ENCODE results near the gene ZMYND11. TPM values are rescaled to one million over a fixed set of nuclear protein-coding genes. Genes with fewer than 3 reads are reported as not detected.

The ZMYND11 gene
- total RNA-seq, 1 experiment from 2014 or later: 37.5 TPM

DNA sequence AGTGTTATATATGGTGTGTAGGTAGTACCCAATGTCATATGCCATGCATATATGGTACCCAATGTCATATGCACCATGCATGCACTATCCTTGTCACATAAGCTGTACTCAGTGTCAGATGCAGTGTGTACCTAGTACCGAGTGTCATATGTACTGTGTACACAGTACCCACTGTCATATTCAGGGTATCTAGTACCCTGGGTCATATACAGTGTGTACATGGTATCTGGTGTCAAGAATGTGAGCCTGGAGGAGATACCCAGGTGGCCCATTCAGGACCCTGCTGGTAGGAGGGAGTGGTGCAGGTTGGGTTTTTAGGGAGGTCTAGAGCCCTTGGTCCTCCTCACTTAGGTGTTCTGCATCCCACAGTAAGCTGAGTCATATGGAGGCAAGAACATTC, 1.8 kb downstream of the ZMYND11 start:
- intact Hi-C loops (cut with micrococcal nuclease; ENCODE audit: unreplicated experiment): no loop called here
- CTCF ChIA-PET: no interaction called here

DNA sequence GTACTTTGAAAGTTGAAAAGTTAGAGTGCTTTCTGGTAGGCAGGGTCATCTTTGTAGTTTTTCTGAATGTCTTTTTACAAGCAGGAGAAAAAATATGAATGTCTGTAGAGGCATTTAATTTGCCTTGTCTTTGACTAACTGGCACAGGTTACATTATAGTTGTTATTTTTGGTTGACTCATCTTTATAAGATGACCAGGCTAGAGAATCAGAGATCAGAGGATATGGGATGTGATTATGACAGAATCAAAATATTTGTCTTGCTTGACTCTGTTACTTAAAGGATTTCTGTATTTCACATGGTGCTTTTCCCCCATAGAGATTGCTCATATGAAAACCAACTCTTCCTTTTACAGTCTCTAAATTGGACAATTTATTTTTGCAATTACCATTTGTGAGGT, 2.4 kb downstream of the ZMYND11 start:
- in situ Hi-C loops (cut with HindIII; ENCODE audit: low pct_unique_long_range_greater_than_20kb, low sequenced_read_pairs) (no loop called here), intact Hi-C loops (cut with micrococcal nuclease; ENCODE audit: unreplicated experiment) (no loop called here)
- Histone ChIP-seq H3K9me3 (ENCODE audit: control insufficient read depth, insufficient read depth, low read depth, low read length) (no peaks in the 10 kb centered on the region), H3K27me3 (ENCODE audit: control insufficient read depth, insufficient read depth, low read length) (no peaks in the 10 kb centered on the region), H3K4me1 (ENCODE audit: control insufficient read depth, insufficient read depth, low read length) (peaks cover 24% of the 10 kb centered on the region), H3K36me3 (ENCODE audit: control insufficient read depth, insufficient read depth, low read length) (no peaks in the 10 kb centered on the region), H3K4me3 (ENCODE audit: low read depth in 2 of 2, low read length in 2 of 2) (no peak overlapping the region), H3K27ac (ENCODE audit: low read length) (no peak overlapping the region)
- ChIA-PET CTCF (no interaction called here), POLR2A (no interaction called here)
- TSS peak; percentile 45 for BruUV-seq (replicated peaks)
- ATAC-seq (no peak), DNase-seq (ENCODE audit: low read depth, low spot score) (no peak)
- no peak for TF ChIP-seq REST (IDR thresholded peaks at IDR 0.05; ENCODE audit: insufficient read depth in 1 of 2, low read depth in 2 of 2, low read length in 1 of 2)
- TF ChIP-seq SIN3A (IDR thresholded peaks at IDR 0.05; ENCODE audit: borderline replicate concordance, insufficient read depth, low read depth, low read length): no peak
- no peak for TF ChIP-seq POLR2AphosphoS5 (IDR thresholded peaks at IDR 0.05; ENCODE audit: low read depth, low read length)
- TF ChIP-seq CTCF (IDR thresholded peaks at IDR 0.05): no peak
- TF ChIP-seq TCF7L2 (IDR thresholded peaks at IDR 0.05; ENCODE audit: low read depth, low read length): no peak

More for the DNA sequence above, 1.8 kb downstream of the ZMYND11 start:
- H3K4me1 ChIP-seq (ENCODE audit: control insufficient read depth, insufficient read depth, low read length): peaks cover 24% of the 10 kb centered on the region
- peak; percentile 53 for ATAC-seq
- no peak overlapping the region for H3K27ac ChIP-seq (ENCODE audit: low read length)
- no peaks in the 10 kb centered on the region for H3K9me3 ChIP-seq (ENCODE audit: control insufficient read depth, insufficient read depth, low read depth, low read length)
- H3K4me3 ChIP-seq (ENCODE audit: low read depth in 2 of 2, low read length in 2 of 2): peak overlapping the region in 1 of 2 experiments; percentile 50; a peak in 1 of 4 replicates
- no peaks in the 10 kb centered on the region for H3K36me3 ChIP-seq (ENCODE audit: control insufficient read depth, insufficient read depth, low read length)
- in situ Hi-C loops (cut with HindIII; ENCODE audit: low pct_unique_long_range_greater_than_20kb, low sequenced_read_pairs): no loop called here
- POLR2A ChIA-PET: no interaction called here
- TF ChIP-seq SIN3A (IDR thresholded peaks at IDR 0.05; ENCODE audit: borderline replicate concordance, insufficient read depth, low read depth, low read length) (no peak), POLR2AphosphoS5 (IDR thresholded peaks at IDR 0.05; ENCODE audit: low read depth, low read length) (no peak), TCF7L2 (IDR thresholded peaks at IDR 0.05; ENCODE audit: low read depth, low read length) (no peak), CTCF (IDR thresholded peaks at IDR 0.05) (peak; percentile 53), REST (IDR thresholded peaks at IDR 0.05; ENCODE audit: insufficient read depth in 1 of 2, low read depth in 2 of 2, low read length in 1 of 2) (no peak)
- DNase-seq (ENCODE audit: low read depth, low spot score): no peak
- no TSS peak for BruUV-seq (replicated peaks)
- H3K27me3 ChIP-seq (ENCODE audit: control insufficient read depth, insufficient read depth, low read length): no peaks in the 10 kb centered on the region

All from Panc1 (cell line).